DMS153 (cell line): Measurements from ENCODE around the gene LCMT1.
A peak's percentile ranks its signal among the peaks of the same experiment; 100 is the strongest.
"Not testable (repeated sequence)": the region's sequence is repeated elsewhere in the genome, so short reads cannot be mapped to it uniquely, and the experiment has no call there.

Experiments
- DNase-seq: peaks from one replicate; lab custom pipeline; 2025; lab: John Stamatoyannopoulos, UW

Gene LCMT1

DNA sequence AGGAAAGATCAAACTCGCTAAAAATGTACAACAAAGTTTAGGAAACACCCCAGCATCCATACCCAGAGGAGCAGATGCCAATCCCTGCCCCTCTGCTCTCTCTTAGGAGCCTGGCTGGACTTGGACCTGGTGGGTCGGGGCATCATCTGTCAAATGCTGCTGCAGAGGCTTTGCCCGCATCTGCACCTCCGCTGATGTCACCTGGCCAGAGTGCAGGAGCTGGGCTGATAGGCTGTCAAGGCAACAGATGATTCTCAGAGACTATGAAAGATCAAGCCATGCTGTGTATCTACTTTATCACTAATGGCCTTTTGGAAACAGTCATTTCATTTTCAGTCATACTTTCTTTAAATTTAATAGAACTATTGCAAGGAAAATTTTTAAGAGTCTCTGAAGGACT is 15.9 kb upstream of the LCMT1 start:
- no peak for DNase-seq

DNA sequence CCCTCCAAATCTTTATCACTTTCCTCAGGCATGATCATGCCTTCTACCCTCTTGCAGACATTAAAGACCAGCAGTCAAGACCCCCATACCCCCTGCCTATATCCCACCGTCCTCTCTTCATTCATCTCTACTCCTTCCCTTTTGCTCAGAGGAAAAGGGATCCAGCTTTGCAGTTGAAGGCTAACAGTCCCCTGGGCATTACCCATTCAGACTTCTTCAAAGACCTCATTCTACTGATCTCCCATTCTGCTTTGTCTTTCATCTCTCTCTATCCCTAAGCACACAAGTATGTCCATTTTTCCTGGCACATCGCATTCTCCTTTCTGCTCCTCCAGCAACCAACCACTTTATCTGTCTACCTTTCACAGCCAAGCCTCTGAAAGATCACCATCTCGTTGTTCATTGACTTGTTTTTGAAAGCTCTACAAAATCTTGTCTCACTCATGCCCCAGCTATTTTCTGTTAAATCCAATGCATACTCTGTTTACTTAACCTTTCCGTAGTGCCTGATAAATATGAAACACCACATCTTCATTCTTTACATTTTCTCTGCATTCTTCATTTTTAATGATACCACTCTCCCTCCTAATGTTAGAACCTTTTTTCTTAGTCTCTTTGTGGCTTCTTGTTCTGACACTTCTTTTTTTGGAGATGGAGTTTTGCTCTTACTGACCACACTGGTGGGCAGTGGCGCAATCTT is 14.1 kb upstream of the LCMT1 start:
- DNase-seq, result no peak

- no peak for DNase-seq
Observed at GRCh38 chr16:25100511-25100910, 11.0 kb upstream of the LCMT1 start.

GRCh38 chr16:25106567-25107465 is 4.7 kb upstream of the LCMT1 start:
- DNase-seq, result peak; percentile 73

GRCh38 chr16:25107466-25107792 is 4.1 kb upstream of the LCMT1 start:
- DNase-seq, result no peak

DNA sequence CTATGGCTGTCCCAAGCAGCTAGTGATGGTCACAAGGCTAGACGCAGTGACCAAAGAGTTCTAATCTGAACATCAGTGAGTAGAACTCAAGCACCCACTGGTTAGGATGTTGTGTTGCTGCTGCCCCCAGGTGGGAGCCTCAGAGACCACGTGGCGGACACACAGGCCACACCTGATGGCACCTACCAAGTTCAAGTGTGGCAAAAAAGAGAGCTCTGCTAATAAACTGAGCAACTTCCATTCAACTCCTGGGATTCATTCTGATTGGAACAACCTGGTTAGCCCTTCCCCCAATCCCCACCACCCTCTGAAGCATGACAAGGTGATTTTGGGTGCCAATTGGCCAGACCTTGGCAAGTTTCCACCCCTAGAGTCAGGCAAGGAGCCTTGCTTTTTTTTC is 3.5 kb upstream of the LCMT1 start:
- DNase-seq, result peak; percentile 14

DNA sequence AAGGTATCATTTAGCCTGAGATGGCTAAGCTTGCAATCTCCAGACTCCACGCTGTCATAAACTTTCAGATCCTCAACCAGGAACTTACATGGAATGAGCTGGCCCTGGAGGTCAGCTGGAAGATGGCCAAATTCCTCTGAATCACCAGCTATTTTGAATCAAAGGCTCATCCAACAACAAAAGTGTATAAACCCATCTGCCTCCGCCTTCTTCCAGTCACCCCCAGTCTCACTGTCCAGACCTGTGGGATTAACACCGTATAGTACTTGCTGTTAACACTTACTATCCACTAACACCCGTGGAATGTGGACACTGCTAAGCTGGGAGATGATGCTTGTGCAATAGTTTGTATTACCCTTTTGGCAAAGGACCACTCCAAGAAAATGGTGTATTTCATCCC is 1.9 kb upstream of the LCMT1 start:
- DNase-seq, result no peak

DNA sequence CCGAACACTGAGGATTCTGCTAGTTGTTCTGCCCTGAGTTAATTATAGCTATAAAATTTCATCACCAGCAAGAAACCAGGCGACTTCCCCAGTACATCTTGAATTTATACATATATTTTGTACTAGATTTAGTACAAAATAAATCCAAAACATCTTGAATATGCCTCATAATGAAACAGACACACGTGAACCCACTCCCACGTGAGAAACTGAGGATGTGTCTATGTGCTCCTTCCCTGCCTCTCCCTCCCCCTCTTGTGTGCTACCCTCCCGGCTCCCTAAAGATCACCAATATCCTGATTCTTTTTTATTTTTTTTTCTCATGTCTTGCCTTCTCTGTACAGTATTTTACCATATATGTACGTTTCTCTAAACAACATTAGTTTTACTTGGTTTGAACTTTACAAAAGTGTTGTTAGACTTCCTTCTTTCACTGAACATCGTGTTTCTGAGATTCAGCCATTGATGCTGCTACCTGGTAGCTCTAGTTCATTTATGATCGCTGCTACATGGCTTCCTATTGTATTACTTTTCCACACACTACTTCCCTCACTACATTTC is 1.1 kb upstream of the LCMT1 start:
- DNase-seq, result no peak

GRCh38 chr16:25114121-25114520 is 2.6 kb downstream of the LCMT1 start:
- DNase-seq, result no peak

DNA sequence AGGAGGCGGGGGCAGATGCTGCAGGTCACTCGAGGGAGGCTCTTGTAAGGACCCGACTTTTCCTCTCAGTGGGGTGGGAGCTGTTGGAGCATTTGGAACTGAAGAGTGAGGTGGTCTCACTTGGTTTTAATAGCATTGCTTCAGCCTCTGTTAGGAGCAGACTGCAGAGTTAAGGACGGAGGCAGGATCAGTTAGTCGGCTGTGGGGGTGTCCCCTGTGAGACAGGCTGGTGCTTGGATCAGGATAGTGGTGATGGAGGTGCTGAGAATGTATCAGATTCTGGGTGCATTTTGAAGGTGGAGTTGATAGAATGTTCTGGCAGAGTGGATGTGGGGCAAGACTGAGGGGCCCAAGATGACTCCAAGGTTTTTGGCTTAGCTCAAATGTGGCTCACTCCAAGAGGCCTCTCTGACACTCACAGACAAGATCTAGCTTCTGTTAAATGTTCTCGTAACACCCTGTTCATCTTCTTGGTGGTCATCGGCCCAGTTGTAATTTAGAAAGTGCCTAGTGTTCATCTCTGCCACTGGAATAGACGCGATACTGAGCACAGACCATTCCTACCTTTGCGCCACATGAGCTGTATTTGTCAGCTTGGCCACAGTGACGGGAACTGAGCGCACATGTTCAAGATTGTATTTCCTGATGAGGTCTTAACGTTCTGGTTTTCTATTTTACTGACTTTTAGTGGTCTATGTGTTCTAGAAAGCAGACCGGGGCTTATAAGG is 7.5 kb downstream of the LCMT1 start:
- DNase-seq, result no peak

GRCh38 chr16:25121824-25122600 is 10.5 kb downstream of the LCMT1 start:
- no peak for DNase-seq

DNA sequence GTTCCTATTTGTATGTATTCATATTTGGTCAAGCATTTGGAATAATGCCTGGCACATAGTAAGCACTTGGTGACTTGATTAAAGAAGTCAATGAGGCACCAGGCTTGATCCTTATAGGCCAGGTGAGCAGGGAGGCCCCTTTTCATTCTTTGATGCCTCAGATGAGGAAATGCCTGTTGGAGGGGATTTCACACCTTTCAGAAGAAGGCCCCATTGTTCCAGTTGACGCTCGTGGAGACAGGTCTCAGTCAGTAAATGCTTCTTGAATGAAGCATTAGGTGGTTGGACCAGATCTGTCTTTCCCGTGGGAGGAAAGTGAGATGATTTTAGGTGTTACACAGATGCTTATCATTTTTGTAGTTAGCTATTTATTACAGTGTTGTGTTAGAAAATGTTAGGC is 13.0 kb downstream of the LCMT1 start:
- no peak for DNase-seq

DNA sequence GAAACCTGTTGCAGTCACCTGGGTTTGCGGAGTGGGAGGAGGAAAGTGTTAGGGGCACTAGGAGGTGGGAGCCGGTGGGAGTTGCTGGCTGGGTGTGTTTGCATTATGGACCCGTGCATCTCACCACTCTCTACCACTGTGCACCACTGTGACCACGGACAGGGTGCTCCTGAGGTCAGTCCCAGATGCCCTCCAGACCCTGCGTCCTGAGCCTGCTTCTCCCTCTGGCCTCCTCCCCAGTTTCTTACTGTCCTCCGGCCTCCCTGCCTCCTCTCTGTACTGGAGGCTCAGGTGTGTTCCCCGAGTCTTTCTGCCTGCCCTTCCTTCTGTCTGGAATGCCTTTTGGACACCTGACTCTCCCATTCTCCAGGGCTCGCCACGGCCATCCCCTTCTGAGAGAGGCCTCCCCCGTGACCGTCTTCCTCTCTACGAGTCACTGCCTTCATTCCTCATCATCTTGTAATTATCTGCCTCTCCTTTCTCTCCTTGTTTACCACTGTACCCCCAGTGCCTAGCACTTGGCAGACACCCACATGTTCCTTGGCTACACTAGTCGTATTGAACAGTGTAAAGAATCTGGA is 14.6 kb downstream of the LCMT1 start:
- not testable (repeated sequence) for DNase-seq

- peak; percentile 34 for DNase-seq
Observed at GRCh38 chr16:25126820-25127232, 15.3 kb downstream of the LCMT1 start.

GRCh38 chr16:25132751-25133150 is 21.2 kb downstream of the LCMT1 start:
- DNase-seq, result not testable (repeated sequence)

GRCh38 chr16:25134166-25134700 is 22.7 kb downstream of the LCMT1 start:
- no peak for DNase-seq

GRCh38 chr16:25135254-25135878 is 23.8 kb downstream of the LCMT1 start:
- DNase-seq, result peak; percentile 36

DNA sequence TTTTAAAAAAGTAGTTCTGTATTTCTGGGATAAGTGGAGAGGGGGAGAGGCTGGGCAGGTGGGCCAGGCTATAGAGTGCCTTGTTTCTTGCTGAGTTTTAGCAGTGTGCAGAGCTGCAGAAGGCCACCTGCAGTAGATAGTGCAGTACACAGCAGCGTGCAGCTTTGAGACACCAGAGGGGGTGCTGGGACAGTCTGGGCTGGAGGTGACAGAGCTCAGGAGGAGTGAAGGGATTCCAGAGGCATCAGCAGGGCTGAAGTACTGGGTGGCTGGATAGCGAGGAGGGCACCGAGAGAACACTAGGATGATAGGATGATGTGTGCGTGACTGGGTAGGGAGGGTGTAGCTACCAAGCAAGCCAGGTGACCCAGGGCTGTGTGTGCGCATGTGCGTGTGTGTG is 26.6 kb downstream of the LCMT1 start:
- no peak for DNase-seq

- DNase-seq, result no peak
Observed at GRCh38 chr16:25140459-25140858, 28.9 kb downstream of the LCMT1 start.

DNA sequence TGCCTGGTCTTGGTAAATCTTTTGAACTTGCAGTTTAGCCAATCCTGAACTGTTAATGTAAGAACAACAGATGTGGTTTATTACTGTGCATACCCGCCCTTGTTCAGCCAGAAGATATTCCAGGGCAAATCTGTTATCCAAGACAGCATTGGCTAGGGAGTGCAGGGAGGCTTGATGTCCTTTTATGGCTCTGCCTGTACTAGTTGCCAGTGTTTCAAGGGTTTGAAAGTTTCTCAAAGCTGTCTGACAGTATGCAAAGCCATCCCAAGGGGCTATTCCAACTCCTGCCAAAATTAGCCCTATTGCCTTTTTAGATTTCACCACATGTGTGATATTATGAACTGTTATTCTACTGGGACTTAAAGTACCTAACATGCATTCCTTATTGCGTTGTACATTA is 30.1 kb downstream of the LCMT1 start:
- DNase-seq, result no peak

DNA sequence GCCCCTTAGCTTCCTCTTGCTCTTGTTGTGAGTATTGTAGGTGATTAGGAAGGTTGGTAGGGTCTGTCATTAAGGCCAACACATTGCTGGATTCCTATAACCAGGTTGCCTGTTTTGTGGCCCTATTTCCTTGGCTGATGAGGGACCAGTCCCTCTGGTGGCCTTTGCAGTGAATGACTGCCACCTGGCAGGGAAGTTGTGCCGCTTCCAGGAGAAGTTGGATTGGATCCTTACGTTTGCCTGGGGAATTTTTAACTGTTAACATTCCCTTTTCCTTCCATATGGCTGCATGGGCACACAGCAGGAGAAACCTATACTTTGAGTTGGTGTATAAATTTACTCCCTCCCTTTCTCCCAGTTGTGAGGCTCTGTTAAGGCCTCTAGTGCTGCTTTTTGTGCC is 32.4 kb downstream of the LCMT1 start:
- DNase-seq, result no peak
